ENCODE data around the gene FRAS1. TPM values are rescaled to one million over a fixed set of nuclear protein-coding genes. Genes with fewer than 3 reads are reported as not detected.

FRAS1 gene
- total RNA-seq, 1 experiment from 2014 or later, result 0.23 TPM

- no peak for DNase-seq (ENCODE audit: low read depth, low spot score)
- intact Hi-C loops (cut with micrococcal nuclease; ENCODE audit: unreplicated experiment), result no loop called here
- ChIA-PET POLR2A (no interaction called here), CTCF (no interaction called here)
- Histone ChIP-seq H3K36me3 (ENCODE audit: control insufficient read depth, insufficient read depth, low read length) (no peaks in the 10 kb centered on the region), H3K27me3 (ENCODE audit: control insufficient read depth, insufficient read depth, low read length) (no peaks in the 10 kb centered on the region), H3K9me3 (ENCODE audit: control insufficient read depth, insufficient read depth, low read depth, low read length) (no peaks in the 10 kb centered on the region), H3K4me1 (ENCODE audit: control insufficient read depth, insufficient read depth, low read length) (no peaks in the 10 kb centered on the region), H3K27ac (ENCODE audit: low read length) (no peak overlapping the region), H3K4me3 (ENCODE audit: low read depth in 2 of 2, low read length in 2 of 2) (no peak overlapping the region)
- in situ Hi-C loops (cut with HindIII; ENCODE audit: low pct_unique_long_range_greater_than_20kb, low sequenced_read_pairs), result no loop called here
- no TSS peak for BruUV-seq (replicated peaks)
- ATAC-seq, result no peak
- TF ChIP-seq, protein P1, sequence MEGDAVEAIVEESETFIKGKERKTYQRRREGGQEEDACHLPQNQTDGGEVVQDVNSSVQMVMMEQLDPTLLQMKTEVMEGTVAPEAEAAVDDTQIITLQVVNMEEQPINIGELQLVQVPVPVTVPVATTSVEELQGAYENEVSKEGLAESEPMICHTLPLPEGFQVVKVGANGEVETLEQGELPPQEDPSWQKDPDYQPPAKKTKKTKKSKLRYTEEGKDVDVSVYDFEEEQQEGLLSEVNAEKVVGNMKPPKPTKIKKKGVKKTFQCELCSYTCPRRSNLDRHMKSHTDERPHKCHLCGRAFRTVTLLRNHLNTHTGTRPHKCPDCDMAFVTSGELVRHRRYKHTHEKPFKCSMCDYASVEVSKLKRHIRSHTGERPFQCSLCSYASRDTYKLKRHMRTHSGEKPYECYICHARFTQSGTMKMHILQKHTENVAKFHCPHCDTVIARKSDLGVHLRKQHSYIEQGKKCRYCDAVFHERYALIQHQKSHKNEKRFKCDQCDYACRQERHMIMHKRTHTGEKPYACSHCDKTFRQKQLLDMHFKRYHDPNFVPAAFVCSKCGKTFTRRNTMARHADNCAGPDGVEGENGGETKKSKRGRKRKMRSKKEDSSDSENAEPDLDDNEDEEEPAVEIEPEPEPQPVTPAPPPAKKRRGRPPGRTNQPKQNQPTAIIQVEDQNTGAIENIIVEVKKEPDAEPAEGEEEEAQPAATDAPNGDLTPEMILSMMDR (IDR thresholded peaks at IDR 0.05), result no peak
- TF ChIP-seq TCF7L2 (IDR thresholded peaks at IDR 0.05; ENCODE audit: low read depth, low read length) (no peak), SIN3A (IDR thresholded peaks at IDR 0.05; ENCODE audit: borderline replicate concordance, insufficient read depth, low read depth, low read length) (no peak), POLR2AphosphoS5 (IDR thresholded peaks at IDR 0.05; ENCODE audit: low read depth, low read length) (no peak)
- TF ChIP-seq, protein P2, sequence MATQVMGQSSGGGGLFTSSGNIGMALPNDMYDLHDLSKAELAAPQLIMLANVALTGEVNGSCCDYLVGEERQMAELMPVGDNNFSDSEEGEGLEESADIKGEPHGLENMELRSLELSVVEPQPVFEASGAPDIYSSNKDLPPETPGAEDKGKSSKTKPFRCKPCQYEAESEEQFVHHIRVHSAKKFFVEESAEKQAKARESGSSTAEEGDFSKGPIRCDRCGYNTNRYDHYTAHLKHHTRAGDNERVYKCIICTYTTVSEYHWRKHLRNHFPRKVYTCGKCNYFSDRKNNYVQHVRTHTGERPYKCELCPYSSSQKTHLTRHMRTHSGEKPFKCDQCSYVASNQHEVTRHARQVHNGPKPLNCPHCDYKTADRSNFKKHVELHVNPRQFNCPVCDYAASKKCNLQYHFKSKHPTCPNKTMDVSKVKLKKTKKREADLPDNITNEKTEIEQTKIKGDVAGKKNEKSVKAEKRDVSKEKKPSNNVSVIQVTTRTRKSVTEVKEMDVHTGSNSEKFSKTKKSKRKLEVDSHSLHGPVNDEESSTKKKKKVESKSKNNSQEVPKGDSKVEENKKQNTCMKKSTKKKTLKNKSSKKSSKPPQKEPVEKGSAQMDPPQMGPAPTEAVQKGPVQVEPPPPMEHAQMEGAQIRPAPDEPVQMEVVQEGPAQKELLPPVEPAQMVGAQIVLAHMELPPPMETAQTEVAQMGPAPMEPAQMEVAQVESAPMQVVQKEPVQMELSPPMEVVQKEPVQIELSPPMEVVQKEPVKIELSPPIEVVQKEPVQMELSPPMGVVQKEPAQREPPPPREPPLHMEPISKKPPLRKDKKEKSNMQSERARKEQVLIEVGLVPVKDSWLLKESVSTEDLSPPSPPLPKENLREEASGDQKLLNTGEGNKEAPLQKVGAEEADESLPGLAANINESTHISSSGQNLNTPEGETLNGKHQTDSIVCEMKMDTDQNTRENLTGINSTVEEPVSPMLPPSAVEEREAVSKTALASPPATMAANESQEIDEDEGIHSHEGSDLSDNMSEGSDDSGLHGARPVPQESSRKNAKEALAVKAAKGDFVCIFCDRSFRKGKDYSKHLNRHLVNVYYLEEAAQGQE (IDR thresholded peaks at IDR 0.05; ENCODE audit: insufficient read depth in 1 of 2, low read depth in 2 of 2, low read length in 1 of 2), result no peak
These were observed 306.0 kb downstream of the FRAS1 start for GRCh38 chr4:78363031-78363570.

DNA sequence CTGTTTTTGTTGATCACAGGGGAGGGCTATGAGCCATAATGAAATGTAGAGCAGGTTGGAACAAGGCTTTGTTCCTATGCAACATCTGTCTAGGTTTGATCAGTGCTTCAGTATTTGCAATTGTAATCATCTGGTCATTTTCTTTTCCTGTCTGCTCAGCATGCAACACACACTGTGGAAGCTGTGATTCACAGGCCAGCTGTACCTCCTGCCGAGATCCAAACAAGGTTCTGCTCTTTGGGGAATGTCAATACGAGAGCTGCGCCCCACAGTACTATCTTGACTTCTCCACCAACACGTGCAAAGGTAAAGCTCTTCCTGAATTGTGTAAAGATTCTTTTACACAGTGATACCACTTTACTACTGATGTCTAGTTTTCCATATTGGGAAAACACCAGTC, 312.6 kb downstream of the FRAS1 start:
- TF ChIP-seq POLR2AphosphoS5 (IDR thresholded peaks at IDR 0.05; ENCODE audit: low read depth, low read length), result no peak
- TF ChIP-seq, protein P1 (IDR thresholded peaks at IDR 0.05), result no peak
- no peak for TF ChIP-seq TCF7L2 (IDR thresholded peaks at IDR 0.05; ENCODE audit: low read depth, low read length)
- no peak for TF ChIP-seq SIN3A (IDR thresholded peaks at IDR 0.05; ENCODE audit: borderline replicate concordance, insufficient read depth, low read depth, low read length)
- TF ChIP-seq, protein P2 (IDR thresholded peaks at IDR 0.05; ENCODE audit: insufficient read depth in 1 of 2, low read depth in 2 of 2, low read length in 1 of 2), result no peak
- Histone ChIP-seq H3K4me1 (ENCODE audit: control insufficient read depth, insufficient read depth, low read length) (no peaks in the 10 kb centered on the region), H3K27me3 (ENCODE audit: control insufficient read depth, insufficient read depth, low read length) (no peaks in the 10 kb centered on the region), H3K36me3 (ENCODE audit: control insufficient read depth, insufficient read depth, low read length) (no peaks in the 10 kb centered on the region), H3K9me3 (ENCODE audit: control insufficient read depth, insufficient read depth, low read depth, low read length) (no peaks in the 10 kb centered on the region), H3K4me3 (ENCODE audit: low read depth in 2 of 2, low read length in 2 of 2) (no peak overlapping the region), H3K27ac (ENCODE audit: low read length) (no peak overlapping the region)
- DNase-seq (ENCODE audit: low read depth, low spot score) (no peak), ATAC-seq (no peak)
- no TSS peak for BruUV-seq (replicated peaks)
- in situ Hi-C loops (cut with HindIII; ENCODE audit: low pct_unique_long_range_greater_than_20kb, low sequenced_read_pairs), result no loop called here
- intact Hi-C loops (cut with micrococcal nuclease; ENCODE audit: unreplicated experiment), result no loop called here
- ChIA-PET CTCF (no interaction called here), POLR2A (no interaction called here)

Measured in Panc1 (cell line).